Breast epithelium (tissue), 4 donors: ENCODE measurements around the gene SPECC1L. TPM values are rescaled to one million over a fixed set of nuclear protein-coding genes. Genes with fewer than 3 reads are reported as not detected.
A peak's percentile ranks its signal among the peaks of the same experiment; 100 is the strongest.

Source experiments
- DNase-seq, 2 donors: peaks; one replicate each; pipeline ENCODE4 v3.0.0-alpha.2; 2019; ENCODE audit warnings: low spot score in 2 of 2
- H3K27ac ChIP-seq, 2 donors: fragments of 200-600 bp; sonication (generic) in 1 of 2; one replicate each; pipeline ENCODE4 v1.5.1; 2016 to 2019; ENCODE audit warnings: mild to moderate bottlenecking in 1 of 2
- H3K27me3 ChIP-seq, 2 donors: fragments of 200-600 bp; sonication (generic) in 1 of 2; one replicate each; pipeline versions ENCODE4 v1.5.1 to v1.6.0; 2017 to 2019; ENCODE audit warnings: control low read depth in 1 of 2, mild to moderate bottlenecking in 1 of 2
- H3K36me3 ChIP-seq: fragments of 200-600 bp; one replicate; pipeline ENCODE4 v1.5.1; 2019
- H3K4me1 ChIP-seq, 2 donors: fragments of 200-600 bp; sonication (generic); one replicate each; pipeline ENCODE4 v1.5.1; 2016 to 2019; ENCODE audit warnings: control low read depth in 1 of 2
- H3K4me3 ChIP-seq, 3 donors: fragments of 200-600 bp; sonication (generic); 1 replicate in 2 of 3; 2 replicates in 1 of 3; pipeline ENCODE4 v1.5.1; 2016 to 2019; ENCODE audit warnings: mild to moderate bottlenecking in 3 of 3, moderate library complexity in 2 of 3
- H3K9me3 ChIP-seq, 2 donors: fragments of 200-600 bp; sonication (generic) in 1 of 2; one replicate each; pipeline ENCODE4 v1.5.1; 2016 to 2019; ENCODE audit warnings: control low read depth in 1 of 2
- CTCF ChIP-seq, 3 donors: fragments of 450-650 bp; IDR thresholded peaks; one replicate each; pipeline ENCODE4 v1.5.1; 2016 to 2017; ENCODE audit warnings: antibody characterized with exemption in 3 of 3, mild to moderate bottlenecking in 3 of 3, moderate library complexity in 3 of 3
- POLR2A ChIP-seq: fragments of 450-650 bp; IDR thresholded peaks from one replicate; pipeline ENCODE4 v1.6.1; 2016; ENCODE audit warnings: antibody characterized with exemption, mild to moderate bottlenecking, moderate library complexity
- POLR2AphosphoS5 ChIP-seq, 3 donors: sonication (generic); formaldehyde crosslinking; IDR thresholded peaks; one replicate each; pipeline ENCODE4 v1.6.1; 2017; ENCODE audit warnings: antibody characterized with exemption in 3 of 3
- intact Hi-C: fragments of 100-400 bp; cut with DNase I; formaldehyde crosslinking; loops from one replicate; pipeline ENCODE4 v1.15.1; 2023; ENCODE audit warnings: low total_unique reads
- total RNA-seq, 3 donors: library from RNA; depleted of rRNA; stranded (reverse); fragments of >200 nt; gene quantifications; one replicate each; pipeline ENCODE4 v1.1.0, GENCODE V29; 2016

The SPECC1L gene
- total RNA-seq, 3 donors from 2014 or later, result 33.4 to 61.0 (median 53.7) TPM

- Histone ChIP-seq H3K27ac (no peak overlapping the region), H3K9me3 (no peaks in the 10 kb centered on the region), H3K4me1 (no peaks in the 10 kb centered on the region), H3K4me3 (no peak overlapping the region), H3K36me3 (no peaks in the 10 kb centered on the region), H3K27me3 (no peaks in the 10 kb centered on the region)
- DNase-seq, result no peak
- TF ChIP-seq CTCF (IDR thresholded peaks at IDR 0.05) (no peak), POLR2A (no peak), POLR2AphosphoS5 (IDR thresholded peaks at IDR 0.05) (no peak)
- intact Hi-C loops, result no loop called here
Measured at GRCh38 chr22:24230911-24231656, 39.5 kb upstream of the SPECC1L start.

- H3K27me3 ChIP-seq, result no peaks in the 10 kb centered on the region
- DNase-seq, result no peak
- no peak overlapping the region for H3K4me3 ChIP-seq
- H3K27ac ChIP-seq, result peak overlapping the region in 1 of 2 donors; percentile 38
- no peaks in the 10 kb centered on the region for H3K4me1 ChIP-seq
- intact Hi-C loops, result no loop called here
- TF ChIP-seq POLR2A (no peak), CTCF (IDR thresholded peaks at IDR 0.05) (no peak), POLR2AphosphoS5 (IDR thresholded peaks at IDR 0.05) (no peak)
- H3K9me3 ChIP-seq, result no peaks in the 10 kb centered on the region
- no peaks in the 10 kb centered on the region for H3K36me3 ChIP-seq
Measured at GRCh38 chr22:24231706-24232105, 38.9 kb upstream of the SPECC1L start.

GRCh38 chr22:24232124-24232523, 38.5 kb upstream of the SPECC1L start:
- Histone ChIP-seq H3K36me3 (no peaks in the 10 kb centered on the region), H3K27me3 (no peaks in the 10 kb centered on the region), H3K4me1 (no peaks in the 10 kb centered on the region), H3K9me3 (no peaks in the 10 kb centered on the region), H3K4me3 (no peak overlapping the region), H3K27ac (peak overlapping the region in 1 of 2 donors; percentile 38)
- DNase-seq, result no peak
- TF ChIP-seq POLR2AphosphoS5 (IDR thresholded peaks at IDR 0.05), result no peak
- no peak for TF ChIP-seq POLR2A
- no peak for TF ChIP-seq CTCF (IDR thresholded peaks at IDR 0.05)
- intact Hi-C loops, result no loop called here

- Histone ChIP-seq H3K4me1 (no peaks in the 10 kb centered on the region), H3K27me3 (no peaks in the 10 kb centered on the region), H3K4me3 (no peak overlapping the region), H3K9me3 (no peaks in the 10 kb centered on the region), H3K36me3 (no peaks in the 10 kb centered on the region), H3K27ac (peak overlapping the region in 1 of 2 donors; percentile 32)
- DNase-seq, result no peak
- intact Hi-C loops, result no loop called here
- TF ChIP-seq POLR2A (no peak), CTCF (IDR thresholded peaks at IDR 0.05) (no peak), POLR2AphosphoS5 (IDR thresholded peaks at IDR 0.05) (no peak)
Measured at GRCh38 chr22:24232725-24233124, 37.9 kb upstream of the SPECC1L start.

GRCh38 chr22:24233235-24233634, 37.4 kb upstream of the SPECC1L start:
- H3K4me3 ChIP-seq, result no peak overlapping the region
- H3K4me1 ChIP-seq, result no peaks in the 10 kb centered on the region
- no peak for TF ChIP-seq CTCF (IDR thresholded peaks at IDR 0.05)
- TF ChIP-seq POLR2A, result no peak
- no peak for TF ChIP-seq POLR2AphosphoS5 (IDR thresholded peaks at IDR 0.05)
- H3K27ac ChIP-seq, result peak overlapping the region in 1 of 2 donors; percentile 7
- no peak for DNase-seq
- no peaks in the 10 kb centered on the region for H3K36me3 ChIP-seq
- no peaks in the 10 kb centered on the region for H3K27me3 ChIP-seq
- intact Hi-C loops, result no loop called here
- no peaks in the 10 kb centered on the region for H3K9me3 ChIP-seq
